Measurements from ENCODE around the gene NLN.

DNA sequence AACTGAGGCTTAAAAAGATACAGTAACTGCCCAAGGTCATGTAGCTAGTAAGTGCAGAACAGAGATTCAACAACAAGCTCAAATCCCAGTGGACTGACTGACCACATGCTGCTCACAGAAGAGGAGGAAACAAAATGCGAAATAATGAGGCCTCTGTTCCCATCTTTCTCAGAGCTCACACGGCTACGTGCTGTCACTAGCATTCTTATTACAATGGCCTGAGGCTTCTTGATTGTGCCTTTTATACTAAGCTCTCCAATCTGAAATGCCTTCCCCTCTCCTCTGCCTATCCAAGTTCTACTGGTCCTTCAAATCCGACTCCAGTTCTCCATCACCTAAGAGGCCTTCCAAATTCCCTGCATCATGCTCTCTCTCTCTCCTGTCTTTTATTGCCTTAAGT, 26.1 kb upstream of the NLN start:
- TF ChIP-seq EP300 (IDR thresholded peaks at IDR 0.05) (no peak), POLR2A (IDR thresholded peaks at IDR 0.05) (no peak), POLR2AphosphoS5 (IDR thresholded peaks at IDR 0.05) (no peak)
- TF ChIP-seq, protein P1, sequence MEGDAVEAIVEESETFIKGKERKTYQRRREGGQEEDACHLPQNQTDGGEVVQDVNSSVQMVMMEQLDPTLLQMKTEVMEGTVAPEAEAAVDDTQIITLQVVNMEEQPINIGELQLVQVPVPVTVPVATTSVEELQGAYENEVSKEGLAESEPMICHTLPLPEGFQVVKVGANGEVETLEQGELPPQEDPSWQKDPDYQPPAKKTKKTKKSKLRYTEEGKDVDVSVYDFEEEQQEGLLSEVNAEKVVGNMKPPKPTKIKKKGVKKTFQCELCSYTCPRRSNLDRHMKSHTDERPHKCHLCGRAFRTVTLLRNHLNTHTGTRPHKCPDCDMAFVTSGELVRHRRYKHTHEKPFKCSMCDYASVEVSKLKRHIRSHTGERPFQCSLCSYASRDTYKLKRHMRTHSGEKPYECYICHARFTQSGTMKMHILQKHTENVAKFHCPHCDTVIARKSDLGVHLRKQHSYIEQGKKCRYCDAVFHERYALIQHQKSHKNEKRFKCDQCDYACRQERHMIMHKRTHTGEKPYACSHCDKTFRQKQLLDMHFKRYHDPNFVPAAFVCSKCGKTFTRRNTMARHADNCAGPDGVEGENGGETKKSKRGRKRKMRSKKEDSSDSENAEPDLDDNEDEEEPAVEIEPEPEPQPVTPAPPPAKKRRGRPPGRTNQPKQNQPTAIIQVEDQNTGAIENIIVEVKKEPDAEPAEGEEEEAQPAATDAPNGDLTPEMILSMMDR (IDR thresholded peaks at IDR 0.05): no peak
